ENCODE results near the gene SEMA6B.
"Not testable (repeated sequence)": the region's sequence is repeated elsewhere in the genome, so short reads cannot be mapped to it uniquely, and the experiment has no call there.

SEMA6B gene

DNA sequence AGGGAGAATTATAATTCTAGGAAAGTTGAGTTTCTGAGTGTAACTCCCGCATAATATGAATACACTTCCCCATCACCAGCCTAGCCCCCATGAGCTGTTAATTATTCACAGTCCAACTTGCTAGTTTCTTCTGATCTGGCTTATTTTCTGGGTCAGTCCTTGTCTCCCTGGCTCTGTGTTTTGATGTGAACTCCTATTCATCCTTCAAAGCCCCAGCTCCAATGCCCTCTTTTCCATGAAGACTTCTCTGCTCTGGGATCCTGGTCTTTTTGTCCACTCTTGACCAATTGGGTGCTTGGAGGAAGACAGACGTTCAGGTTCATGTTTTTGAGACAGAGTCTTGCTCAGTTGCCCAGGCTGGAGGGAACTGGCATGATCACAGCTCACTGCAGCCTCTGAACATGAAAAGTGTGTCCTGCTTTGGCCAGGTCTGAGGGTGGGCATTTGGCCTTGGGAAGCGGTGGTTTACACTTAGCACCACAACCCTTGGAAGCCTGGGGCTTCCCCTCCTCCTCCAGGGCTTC lies 20.3 kb downstream of the SEMA6B start:
- Histone ChIP-seq H3K36me3 (ENCODE audit: control insufficient read depth, insufficient read depth, low read length) (no peaks in the 10 kb centered on the region), H3K4me3 (ENCODE audit: low read depth, low read length) (no peak overlapping the region), H3K9me3 (ENCODE audit: control insufficient read depth, insufficient read depth, low read length) (no peaks in the 10 kb centered on the region), H3K4me1 (ENCODE audit: control insufficient read depth, insufficient read depth, low read length) (peaks cover 2% of the 10 kb centered on the region), H3K27me3 (ENCODE audit: control insufficient read depth, insufficient read depth, low read length) (peaks cover 3% of the 10 kb centered on the region), H3K9ac (ENCODE audit: low read depth, low read length) (no peak overlapping the region)

GRCh38 chr19:4538601-4538954 lies 20.9 kb downstream of the SEMA6B start:
- H3K36me3 ChIP-seq (ENCODE audit: control insufficient read depth, insufficient read depth, low read length) = no peaks in the 10 kb centered on the region
- H3K4me3 ChIP-seq (ENCODE audit: low read depth, low read length) = no peak overlapping the region
- peaks cover 2% of the 10 kb centered on the region for H3K4me1 ChIP-seq (ENCODE audit: control insufficient read depth, insufficient read depth, low read length)
- H3K27me3 ChIP-seq (ENCODE audit: control insufficient read depth, insufficient read depth, low read length) = peaks cover 9% of the 10 kb centered on the region
- H3K9ac ChIP-seq (ENCODE audit: low read depth, low read length) = no peak overlapping the region
- no peaks in the 10 kb centered on the region for H3K9me3 ChIP-seq (ENCODE audit: control insufficient read depth, insufficient read depth, low read length)

DNA sequence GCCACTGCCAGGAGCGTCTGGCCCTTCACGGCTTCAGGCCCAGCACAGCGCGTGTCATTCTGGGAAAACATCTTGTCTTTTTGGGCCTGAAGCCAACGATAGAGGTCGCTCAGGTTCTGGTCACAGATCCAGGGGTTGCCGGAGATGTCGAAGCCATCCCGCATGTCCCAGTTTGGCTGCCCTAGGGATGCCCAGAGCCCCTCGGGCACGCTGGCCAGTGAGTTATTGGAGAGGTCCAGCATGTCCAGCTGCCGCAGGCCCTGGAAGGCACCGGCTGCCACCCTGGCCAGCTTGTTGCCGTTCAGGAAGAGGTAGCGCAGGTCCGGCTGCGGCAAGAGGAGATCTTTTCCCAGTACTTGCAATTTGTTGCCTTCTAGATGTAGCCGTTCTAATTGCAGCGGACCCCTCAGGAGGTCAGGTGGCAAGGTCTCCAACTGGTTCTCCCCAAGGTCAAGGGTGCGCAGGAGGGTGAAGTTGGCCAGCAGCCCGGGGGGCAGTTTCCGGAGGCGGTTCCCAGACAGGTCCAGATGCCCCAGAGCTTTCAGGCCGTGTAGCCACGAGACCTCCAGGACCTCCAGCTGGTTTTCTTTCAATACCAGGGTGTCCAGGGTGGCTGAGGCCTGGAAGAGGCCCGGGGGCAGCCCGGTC lies 21.4 kb downstream of the SEMA6B start:
- H3K9me3 ChIP-seq (ENCODE audit: control insufficient read depth, insufficient read depth, low read length) = no peaks in the 10 kb centered on the region
- peaks cover 2% of the 10 kb centered on the region for H3K4me1 ChIP-seq (ENCODE audit: control insufficient read depth, insufficient read depth, low read length)
- H3K4me3 ChIP-seq (ENCODE audit: low read depth, low read length) = no peak overlapping the region
- H3K36me3 ChIP-seq (ENCODE audit: control insufficient read depth, insufficient read depth, low read length) = no peaks in the 10 kb centered on the region
- H3K9ac ChIP-seq (ENCODE audit: low read depth, low read length) = no peak overlapping the region
- peaks cover 14% of the 10 kb centered on the region for H3K27me3 ChIP-seq (ENCODE audit: control insufficient read depth, insufficient read depth, low read length)

DNA sequence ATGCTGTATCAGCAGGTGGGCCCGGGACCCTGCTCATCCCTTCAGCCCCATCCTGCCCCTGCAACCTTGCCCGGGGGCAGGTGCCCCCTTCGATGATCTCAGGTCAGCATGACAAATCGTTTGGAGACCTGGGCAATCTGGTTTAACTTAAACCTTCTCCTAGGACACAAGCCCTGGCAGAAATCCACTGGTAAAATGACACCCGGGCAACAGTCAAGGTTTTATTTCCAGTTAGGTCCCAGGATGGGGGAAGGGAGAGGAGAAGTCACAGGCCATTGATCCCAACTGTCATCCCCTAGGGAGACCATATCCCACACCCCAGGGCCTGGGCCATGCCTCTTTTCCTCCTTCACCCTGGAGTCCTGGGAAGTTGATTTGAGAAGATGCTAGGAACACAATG lies 22.7 kb downstream of the SEMA6B start:
- H3K36me3 ChIP-seq (ENCODE audit: control insufficient read depth, insufficient read depth, low read length) = no peaks in the 10 kb centered on the region
- H3K9me3 ChIP-seq (ENCODE audit: control insufficient read depth, insufficient read depth, low read length) = no peaks in the 10 kb centered on the region
- H3K27me3 ChIP-seq (ENCODE audit: control insufficient read depth, insufficient read depth, low read length) = peaks cover 14% of the 10 kb centered on the region
- H3K9ac ChIP-seq (ENCODE audit: low read depth, low read length) = no peak overlapping the region
- H3K4me1 ChIP-seq (ENCODE audit: control insufficient read depth, insufficient read depth, low read length) = peaks cover 2% of the 10 kb centered on the region
- H3K4me3 ChIP-seq (ENCODE audit: low read depth, low read length) = no peak overlapping the region

GRCh38 chr19:4534836-4535658 lies 24.4 kb downstream of the SEMA6B start, which contains the start of gene PLIN5:
Gene PLIN5 (minus strand): TSS chr19:4535224. CDS start chr19:4534074, 1,150 bp downstream.
- Histone ChIP-seq H3K27me3 (ENCODE audit: control insufficient read depth, insufficient read depth, low read length) (peaks cover 14% of the 10 kb centered on the region), H3K9ac (ENCODE audit: low read depth, low read length) (no peak within 1 kb of the TSS), H3K4me3 (ENCODE audit: low read depth, low read length) (peak within 1 kb of the TSS; percentile 35), H3K4me1 (ENCODE audit: control insufficient read depth, insufficient read depth, low read length) (peaks cover 2% of the 10 kb centered on the region), H3K9me3 (ENCODE audit: control insufficient read depth, insufficient read depth, low read length) (no peaks in the 10 kb centered on the region), H3K36me3 (ENCODE audit: control insufficient read depth, insufficient read depth, low read length) (no peaks in the 10 kb centered on the region)

DNA sequence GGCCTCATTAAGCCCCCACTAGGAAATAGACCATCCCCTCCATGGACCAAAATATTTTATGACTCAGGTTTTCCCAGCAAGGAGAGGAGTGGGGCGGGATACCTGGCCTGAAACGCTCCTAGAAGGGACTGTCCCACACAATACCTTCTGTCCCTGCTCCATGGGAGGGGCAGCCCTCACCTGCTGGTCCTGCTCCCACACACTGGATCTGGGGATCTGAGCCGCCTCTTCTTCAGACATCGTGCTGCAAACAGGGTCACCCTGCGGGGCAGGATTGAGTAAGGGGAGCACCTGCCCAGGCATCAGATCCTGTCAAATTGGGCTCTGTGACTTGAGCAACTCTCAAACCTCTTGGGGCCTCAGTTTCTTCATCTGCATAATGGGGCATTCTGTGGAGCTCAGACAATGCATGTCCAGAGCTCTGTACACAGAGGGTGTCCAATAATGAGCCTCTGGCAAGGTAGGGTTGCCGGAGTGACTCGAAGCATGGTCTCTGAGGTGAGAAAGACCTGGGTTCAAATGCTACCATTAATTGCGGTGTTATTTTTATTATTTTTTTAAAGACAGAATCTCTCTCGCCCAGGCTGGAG lies 25.6 kb downstream of the SEMA6B start:
- Histone ChIP-seq H3K9ac (ENCODE audit: low read depth, low read length) (no peak overlapping the region), H3K27me3 (ENCODE audit: control insufficient read depth, insufficient read depth, low read length) (peaks cover 14% of the 10 kb centered on the region), H3K9me3 (ENCODE audit: control insufficient read depth, insufficient read depth, low read length) (no peaks in the 10 kb centered on the region), H3K4me1 (ENCODE audit: control insufficient read depth, insufficient read depth, low read length) (no peaks in the 10 kb centered on the region), H3K4me3 (ENCODE audit: low read depth, low read length) (no peak overlapping the region), H3K36me3 (ENCODE audit: control insufficient read depth, insufficient read depth, low read length) (no peaks in the 10 kb centered on the region)

DNA sequence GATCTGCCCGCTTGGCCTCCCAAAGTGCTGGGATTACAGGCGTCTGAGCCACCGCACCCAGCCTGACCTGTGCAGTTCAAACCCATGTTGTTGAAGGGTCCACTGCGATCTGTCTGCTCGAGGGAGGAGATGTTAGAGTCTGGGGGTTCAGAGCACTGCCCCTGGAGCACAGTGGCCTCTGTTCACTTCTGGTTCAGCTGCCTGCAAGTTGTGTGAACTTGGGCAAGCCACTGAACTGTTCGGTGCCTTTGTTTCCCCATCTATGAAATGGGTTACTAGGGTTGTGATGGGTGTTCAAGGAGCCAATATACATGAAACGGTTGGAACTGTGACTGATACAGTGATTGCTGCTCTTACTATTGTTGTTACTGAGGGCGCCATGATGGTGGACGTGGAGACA lies 26.1 kb downstream of the SEMA6B start:
- Histone ChIP-seq H3K4me1 (ENCODE audit: control insufficient read depth, insufficient read depth, low read length) (no peaks in the 10 kb centered on the region), H3K4me3 (ENCODE audit: low read depth, low read length) (no peak overlapping the region), H3K9ac (ENCODE audit: low read depth, low read length) (no peak overlapping the region), H3K9me3 (ENCODE audit: control insufficient read depth, insufficient read depth, low read length) (no peaks in the 10 kb centered on the region), H3K27me3 (ENCODE audit: control insufficient read depth, insufficient read depth, low read length) (peaks cover 14% of the 10 kb centered on the region), H3K36me3 (ENCODE audit: control insufficient read depth, insufficient read depth, low read length) (no peaks in the 10 kb centered on the region)

DNA sequence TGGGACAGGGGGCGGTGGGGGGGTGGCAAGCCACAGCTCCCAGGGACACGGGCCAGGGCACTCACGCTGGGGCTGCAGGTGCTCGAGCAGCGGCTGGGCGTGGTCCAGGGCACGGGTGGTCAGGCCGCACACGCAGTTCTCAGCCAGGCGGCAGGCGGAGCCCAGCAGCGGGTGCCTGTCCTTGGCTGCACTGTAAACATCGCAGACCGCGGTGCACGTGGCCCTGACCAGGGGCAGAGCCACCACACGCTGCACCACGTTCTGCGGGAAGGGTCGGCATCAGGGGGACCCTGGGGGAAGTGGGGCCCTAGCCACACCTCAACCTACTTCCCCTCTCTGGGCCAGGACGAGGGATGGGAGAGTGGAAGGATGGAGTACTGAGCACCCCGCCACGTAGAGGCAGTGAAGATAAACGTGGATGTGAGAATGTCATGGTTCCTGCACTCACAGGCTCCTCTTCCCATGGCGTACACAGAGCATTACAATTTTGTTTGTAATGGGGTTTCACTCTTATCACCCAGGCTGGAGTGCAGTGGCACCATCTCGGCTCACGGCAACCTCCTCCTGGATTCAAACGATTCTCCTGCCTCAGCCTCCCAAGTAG lies 27.8 kb downstream of the SEMA6B start:
- H3K36me3 ChIP-seq (ENCODE audit: control insufficient read depth, insufficient read depth, low read length) = no peaks in the 10 kb centered on the region
- no peak overlapping the region for H3K9ac ChIP-seq (ENCODE audit: low read depth, low read length)
- H3K9me3 ChIP-seq (ENCODE audit: control insufficient read depth, insufficient read depth, low read length) = no peaks in the 10 kb centered on the region
- H3K27me3 ChIP-seq (ENCODE audit: control insufficient read depth, insufficient read depth, low read length) = peaks cover 14% of the 10 kb centered on the region
- H3K4me1 ChIP-seq (ENCODE audit: control insufficient read depth, insufficient read depth, low read length) = no peaks in the 10 kb centered on the region
- no peak overlapping the region for H3K4me3 ChIP-seq (ENCODE audit: low read depth, low read length)

DNA sequence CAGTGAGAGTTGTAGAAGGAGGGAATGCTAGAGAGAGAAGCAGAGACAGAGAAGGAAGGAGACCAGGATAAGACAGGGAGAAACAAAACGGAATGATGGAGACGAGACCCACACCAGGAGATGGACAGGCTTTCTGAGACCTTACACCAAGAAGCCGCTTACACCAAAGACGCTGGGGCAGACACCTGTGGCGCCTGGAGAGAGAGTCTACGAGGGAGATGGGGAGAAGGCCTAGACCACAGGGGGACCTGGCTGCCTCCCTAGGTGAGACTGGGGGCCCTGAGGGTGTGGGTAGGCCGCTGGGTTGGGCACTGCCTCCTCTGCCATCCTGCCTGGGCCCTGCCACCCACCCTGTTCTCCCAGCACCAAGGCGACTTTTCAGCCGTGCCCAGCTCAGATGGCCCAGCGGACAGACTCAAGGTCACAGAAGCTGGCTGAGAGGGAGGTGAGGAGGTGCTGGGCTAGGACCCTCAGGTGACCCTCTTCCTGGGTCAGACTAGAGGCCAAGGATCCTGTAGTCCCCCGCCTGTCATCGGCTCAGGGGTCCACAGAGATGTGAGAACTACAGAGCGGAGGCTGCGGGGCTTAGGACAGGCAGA lies 29.5 kb downstream of the SEMA6B start:
- H3K4me3 ChIP-seq (ENCODE audit: low read depth, low read length) = no peak overlapping the region
- no peaks in the 10 kb centered on the region for H3K36me3 ChIP-seq (ENCODE audit: control insufficient read depth, insufficient read depth, low read length)
- no peak overlapping the region for H3K9ac ChIP-seq (ENCODE audit: low read depth, low read length)
- H3K27me3 ChIP-seq (ENCODE audit: control insufficient read depth, insufficient read depth, low read length) = peaks cover 14% of the 10 kb centered on the region
- H3K4me1 ChIP-seq (ENCODE audit: control insufficient read depth, insufficient read depth, low read length) = no peaks in the 10 kb centered on the region
- H3K9me3 ChIP-seq (ENCODE audit: control insufficient read depth, insufficient read depth, low read length) = no peaks in the 10 kb centered on the region

DNA sequence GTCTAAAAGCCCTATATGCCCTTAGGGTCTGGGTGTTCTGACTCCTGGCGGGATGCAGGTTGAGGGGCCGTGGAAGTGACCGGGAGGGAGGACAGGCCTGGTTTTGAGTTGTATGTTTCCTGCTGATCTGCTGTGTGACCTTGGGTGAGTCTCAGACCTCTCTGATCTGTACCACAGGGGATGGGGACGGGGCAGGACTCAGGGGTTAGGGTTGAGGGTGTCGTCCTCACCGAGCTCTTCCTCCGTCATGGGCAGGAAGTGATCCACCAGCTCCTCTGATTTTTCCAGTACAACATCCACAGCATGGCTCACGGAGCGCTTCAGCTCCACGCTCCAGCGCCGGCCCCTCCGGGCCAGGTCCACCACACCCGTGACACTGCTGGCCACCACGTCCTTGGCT lies 30.6 kb downstream of the SEMA6B start:
- Histone ChIP-seq H3K27me3 (ENCODE audit: control insufficient read depth, insufficient read depth, low read length) (peaks cover 7% of the 10 kb centered on the region), H3K36me3 (ENCODE audit: control insufficient read depth, insufficient read depth, low read length) (no peaks in the 10 kb centered on the region), H3K4me1 (ENCODE audit: control insufficient read depth, insufficient read depth, low read length) (no peaks in the 10 kb centered on the region), H3K4me3 (ENCODE audit: low read depth, low read length) (no peak overlapping the region), H3K9me3 (ENCODE audit: control insufficient read depth, insufficient read depth, low read length) (no peaks in the 10 kb centered on the region), H3K9ac (ENCODE audit: low read depth, low read length) (no peak overlapping the region)

DNA sequence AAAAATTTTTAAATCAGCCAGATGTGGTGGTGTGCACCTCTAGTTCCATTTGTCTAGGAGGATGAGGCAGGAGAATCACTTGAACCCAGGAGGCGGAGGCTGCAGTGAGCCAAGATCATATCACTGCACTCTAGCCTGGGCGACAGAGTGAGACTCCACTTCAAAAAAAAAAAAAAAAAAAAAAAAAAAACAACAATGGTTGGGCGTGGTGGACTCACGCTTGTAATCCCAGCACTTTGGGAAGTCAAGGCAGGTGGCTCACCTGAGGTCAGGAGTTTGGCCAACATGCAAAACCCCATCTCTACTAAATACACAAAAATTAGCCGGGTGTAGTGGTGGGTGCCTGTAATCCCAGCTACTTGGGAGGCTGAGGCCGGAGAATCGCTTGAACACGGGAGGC lies 32.1 kb downstream of the SEMA6B start:
- H3K27me3 ChIP-seq (ENCODE audit: control insufficient read depth, insufficient read depth, low read length); H3K36me3 ChIP-seq (ENCODE audit: control insufficient read depth, insufficient read depth, low read length); H3K9me3 ChIP-seq (ENCODE audit: control insufficient read depth, insufficient read depth, low read length); H3K4me3 ChIP-seq (ENCODE audit: low read depth, low read length); H3K4me1 ChIP-seq (ENCODE audit: control insufficient read depth, insufficient read depth, low read length); H3K9ac ChIP-seq (ENCODE audit: low read depth, low read length): not testable (repeated sequence)
